ENCODE measurements around the gene PPP1R12C.
"Not testable (repeated sequence)": the region's sequence is repeated elsewhere in the genome, so short reads cannot be mapped to it uniquely, and the experiment has no call there.

Gene PPP1R12C

DNA sequence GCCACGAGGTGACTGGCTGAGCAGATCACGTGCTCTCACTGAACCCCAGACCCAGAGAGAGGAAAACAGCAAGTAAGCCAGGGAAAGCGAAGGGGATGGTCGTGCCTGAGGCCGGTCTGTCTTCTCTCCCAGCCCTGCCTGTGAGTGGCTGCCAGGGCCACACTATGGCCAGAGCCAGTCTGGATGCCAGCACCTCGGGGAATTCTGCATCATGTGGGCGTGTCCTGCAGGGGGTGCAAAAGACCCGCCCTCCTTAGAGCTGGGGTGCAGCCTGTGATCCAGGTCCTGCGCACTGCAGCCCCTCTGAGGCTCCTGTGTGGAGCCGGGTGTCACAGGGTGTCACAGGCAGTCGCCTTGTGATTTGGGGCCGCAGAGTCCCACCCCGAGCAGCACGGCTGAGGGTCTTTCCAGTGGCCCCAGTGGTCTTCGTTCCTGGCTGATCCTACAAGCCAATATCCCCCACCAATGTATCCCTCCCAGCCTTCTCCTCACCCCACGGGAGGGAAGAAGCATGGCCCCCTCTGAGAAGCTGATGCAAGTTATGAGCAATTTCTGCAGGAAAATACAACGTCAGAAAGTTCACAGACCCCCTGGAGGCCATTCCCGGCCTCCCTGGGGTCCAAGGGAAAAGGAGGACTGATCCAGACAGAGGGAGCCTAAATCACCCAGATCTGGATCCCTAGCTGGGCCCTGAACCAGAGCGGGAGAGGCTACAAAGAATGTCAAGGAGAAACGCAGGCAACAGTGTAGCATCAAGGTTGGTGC lies 7.7 kb downstream of the PPP1R12C start:
- DNase-seq = no peak

DNA sequence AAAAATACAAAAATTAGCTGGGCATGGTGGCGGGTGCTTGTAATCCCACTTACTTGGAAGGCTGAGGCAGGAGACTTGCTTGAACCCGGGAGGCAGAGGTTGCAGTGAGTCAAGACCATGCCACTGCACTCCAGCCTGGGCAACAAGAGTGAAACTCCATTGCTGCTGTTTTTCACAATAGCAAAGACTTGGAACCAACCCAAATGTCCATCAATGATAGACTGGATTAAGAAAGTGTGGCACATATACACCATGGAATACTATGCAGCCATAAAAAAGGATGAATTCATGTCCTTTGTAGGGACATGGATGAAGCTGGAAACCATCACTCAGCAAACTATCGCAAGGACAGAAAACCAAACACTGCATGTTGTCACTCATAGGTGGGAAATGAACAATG lies 10.2 kb downstream of the PPP1R12C start:
- not testable (repeated sequence) for DNase-seq

DNA sequence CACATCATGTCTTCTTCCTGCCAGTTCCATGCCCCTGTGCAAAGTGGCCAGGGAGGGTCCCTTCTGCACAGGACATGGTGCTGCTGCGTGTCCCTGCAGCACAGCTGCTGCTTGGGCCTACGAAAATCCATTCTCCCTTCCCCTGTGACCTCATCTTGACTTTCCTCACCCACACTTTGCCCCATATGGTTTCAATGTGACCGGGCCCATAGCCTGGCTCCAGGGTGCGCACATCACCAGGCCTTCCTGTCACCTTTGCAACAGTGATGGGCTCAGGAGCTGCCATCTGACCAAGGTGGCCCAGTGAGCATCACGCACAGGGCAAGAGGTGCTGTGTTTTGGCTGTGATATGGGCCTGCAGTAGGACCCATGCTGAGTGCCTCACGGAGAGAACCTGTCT lies 10.8 kb downstream of the PPP1R12C start:
- no peak for DNase-seq

DNA sequence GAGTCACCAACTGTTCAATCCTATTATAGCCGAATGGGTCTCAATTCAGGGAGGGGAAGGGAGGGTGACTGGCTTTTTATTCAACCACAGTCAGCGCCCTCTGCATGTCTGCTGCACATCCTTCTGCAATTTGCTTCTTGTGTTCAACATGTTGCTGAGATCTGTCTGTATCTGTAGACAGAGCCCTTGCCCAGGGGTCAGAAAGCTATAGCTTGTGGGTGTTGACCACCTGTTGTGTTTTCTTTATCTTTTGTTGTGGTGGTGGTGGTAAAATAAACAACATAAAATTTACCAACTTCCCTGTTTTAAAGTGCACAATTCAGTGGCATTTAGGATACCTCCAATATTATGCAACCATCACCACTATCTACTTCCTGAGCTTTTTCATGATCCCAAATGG lies 12.2 kb downstream of the PPP1R12C start:
- DNase-seq = no peak

DNA sequence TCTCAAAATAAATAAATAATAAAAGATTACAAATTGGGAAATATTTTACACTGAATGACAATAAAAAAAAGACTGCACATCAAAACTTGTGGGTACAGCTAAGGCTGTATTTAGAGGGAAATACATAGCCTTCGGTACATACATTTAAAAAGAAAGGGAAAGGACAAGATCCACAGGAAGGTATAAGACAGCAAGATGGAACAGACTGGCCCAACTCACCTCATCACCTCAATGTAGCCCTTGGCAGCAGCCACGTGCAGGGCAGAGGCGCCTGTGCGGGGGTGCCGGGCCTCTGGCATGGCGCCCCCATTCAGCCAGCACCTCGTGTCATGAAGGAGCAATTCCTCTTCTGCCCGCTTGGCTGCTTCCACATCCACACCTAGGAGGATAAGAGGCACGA lies 14.2 kb downstream of the PPP1R12C start:
- DNase-seq = no peak

DNA sequence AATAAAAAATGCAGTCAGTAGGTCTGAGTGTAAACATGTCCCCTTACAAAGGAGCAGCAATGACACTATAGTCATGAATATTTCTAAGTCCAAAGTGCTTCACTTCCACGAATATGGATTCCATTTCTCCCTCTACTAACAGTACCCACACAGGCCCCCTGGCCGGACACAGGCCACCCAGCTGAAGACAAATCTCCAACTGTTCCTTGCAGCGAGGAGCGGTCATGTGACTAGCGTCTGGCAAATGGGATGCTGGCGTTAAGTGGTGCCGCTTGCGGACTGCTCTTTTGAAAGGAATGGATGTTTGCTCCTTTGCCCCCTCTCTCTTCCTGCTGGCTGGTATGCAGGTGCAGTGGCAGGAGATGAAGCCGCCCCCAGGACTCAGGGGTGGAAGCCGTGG lies 16.2 kb downstream of the PPP1R12C start:
- no peak for DNase-seq

DNA sequence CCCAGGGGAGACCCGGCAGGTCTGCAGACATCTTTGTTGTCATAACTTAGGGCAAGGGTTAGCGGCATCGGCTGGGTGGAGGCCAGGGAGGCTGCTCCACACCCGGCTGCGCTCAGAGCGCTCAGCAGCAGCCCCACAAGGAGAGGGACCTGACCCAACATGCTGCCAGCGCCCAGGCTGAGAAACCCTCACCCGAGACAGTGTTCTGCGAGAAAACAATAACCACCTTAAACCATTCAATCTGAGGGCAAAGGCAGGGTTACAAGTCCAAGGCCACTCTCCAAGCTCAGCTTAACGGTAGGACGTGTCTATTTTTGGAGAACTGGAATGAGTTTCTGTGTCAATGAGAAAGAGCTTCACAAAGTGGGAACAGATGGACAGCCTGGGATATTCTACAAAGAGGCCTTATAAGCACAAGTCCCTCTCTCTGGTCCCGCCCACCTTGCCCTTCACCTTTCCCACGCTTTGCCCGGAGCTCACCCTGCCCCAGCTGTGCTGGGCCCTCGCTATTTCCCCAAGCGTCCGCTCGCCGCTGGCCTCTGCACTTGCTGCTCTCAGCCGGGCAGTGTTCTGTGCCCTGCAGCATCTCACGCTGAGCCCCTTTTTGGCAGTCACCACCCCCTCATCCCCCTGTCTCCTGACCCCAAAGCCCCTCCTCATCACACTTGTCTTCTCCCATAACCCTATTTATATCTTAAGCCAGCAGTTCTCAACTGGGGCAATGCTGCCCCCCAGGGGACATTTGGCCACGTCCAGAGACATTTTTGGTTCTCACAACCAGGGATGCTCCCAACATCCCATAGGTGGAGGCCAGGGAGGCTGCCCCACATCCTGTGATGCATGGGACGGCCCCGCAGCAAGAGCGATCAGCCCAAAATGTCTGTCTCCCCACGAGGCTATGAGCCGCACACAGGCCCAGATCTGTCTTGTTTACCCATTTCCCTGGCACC lies 17.6 kb downstream of the PPP1R12C start:
- no peak for DNase-seq

DNA sequence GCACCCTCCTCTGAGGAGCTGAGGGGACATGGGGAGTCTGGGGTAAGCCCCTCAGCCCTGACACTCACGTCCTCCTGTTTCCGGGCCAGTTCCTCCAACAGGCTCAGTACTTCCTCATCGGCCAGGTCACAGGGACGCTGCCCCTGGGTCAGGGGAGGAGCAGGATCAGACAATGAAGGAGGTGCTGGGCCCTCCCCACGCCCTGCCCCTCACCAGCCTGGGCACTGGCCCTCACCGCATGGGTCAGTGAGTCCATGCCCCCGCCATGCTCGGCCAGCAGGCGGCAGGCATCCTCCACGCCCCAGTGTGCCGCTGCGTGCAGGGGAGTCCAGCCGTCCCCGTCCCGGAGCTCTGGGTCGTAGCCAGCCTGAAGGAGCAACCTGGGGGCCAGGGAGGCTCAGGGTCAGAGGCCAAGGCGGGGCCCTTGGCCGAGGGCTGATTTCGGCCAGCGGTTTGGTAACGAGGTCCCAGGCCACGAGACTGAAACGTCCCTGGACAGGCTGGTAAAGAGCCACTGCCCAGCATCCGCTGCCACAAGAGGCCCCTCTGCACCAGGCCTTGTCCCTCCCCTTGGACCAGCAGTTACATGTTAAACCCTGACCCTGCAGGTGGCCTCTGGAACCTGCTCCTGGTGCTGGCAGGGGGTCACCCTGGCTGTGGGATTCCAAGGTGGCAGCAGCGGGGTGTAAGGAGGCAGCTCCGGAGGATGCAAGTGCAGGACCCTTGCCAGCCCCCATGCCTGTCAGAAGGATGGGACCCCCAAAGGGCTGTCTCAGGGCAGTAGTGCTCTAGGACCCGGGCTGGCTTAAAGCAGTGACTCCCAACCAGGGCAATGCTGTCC lies 18.5 kb downstream of the PPP1R12C start:
- no peak for DNase-seq

DNA sequence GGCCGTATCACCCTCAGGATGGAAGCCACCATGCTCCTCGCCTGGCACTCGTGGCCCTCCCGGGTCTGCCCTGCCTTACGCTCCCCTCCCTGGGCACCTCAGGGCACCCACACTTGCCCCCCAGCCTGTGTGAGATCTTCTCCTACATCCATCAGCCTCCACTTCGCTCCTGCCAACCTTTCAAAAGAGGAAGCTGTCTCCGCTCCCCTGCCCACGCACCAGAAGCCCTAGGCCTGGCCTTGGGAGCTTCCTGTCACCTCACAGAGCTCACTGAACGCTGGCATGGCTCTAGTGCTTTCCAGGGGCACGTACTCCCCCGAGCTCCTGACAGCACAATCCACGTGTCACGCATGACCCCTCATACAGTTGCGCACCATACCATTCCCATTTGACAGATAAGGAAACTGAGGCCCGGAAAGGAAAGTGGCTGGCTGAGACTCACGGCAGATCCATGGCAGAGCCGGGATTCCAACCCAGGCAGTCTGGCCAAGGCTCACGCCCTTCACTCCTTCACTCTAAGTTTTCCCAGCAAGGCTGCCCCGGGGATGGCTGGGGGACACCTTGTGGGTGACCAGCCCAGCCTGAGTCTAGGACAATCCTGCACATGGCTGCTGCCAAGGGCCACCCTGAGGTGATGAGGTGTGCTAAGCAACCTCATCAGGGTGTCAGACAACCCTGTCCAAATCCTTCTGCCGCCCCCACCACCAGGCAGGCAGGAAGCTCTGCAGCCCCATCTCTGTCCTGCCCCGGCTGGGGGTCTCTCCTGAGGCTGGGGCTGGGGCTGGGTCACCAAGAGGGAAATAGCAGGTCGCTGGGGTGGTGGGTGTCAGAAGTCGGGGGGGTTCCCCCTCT lies 19.3 kb downstream of the PPP1R12C start:
- no peak for DNase-seq

DNA sequence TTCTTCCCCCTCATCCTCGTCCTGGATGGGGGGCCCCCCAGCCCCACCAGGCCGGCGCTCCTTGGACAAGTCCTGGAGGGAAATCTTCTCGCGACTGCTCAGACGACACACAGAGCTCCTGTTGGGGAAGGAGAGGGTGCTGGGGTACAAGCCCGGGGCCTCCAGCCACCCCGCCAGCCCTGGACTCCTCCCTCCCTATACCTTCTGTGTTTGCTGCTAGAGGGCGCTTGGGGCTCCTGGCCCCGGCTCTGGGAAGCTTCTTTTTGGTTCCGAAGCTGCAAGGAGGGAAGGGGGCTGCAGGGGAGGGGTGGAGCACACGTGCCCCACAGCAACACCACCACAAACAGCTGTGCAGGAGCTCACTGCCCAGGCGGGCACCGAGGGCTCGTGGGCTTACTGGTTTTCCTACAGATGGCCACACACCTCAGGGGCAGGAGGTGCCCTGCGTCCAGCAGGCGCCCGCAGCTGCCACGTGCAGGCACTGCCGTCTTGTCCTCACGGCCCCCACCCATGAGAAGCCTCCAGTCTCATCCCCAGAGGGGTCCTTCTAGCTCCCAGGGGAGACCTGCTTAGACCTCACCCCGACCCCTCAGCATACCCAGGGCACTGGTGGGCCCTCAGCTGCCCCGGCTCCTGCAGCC lies 21.3 kb downstream of the PPP1R12C start:
- no peak for DNase-seq

DNA sequence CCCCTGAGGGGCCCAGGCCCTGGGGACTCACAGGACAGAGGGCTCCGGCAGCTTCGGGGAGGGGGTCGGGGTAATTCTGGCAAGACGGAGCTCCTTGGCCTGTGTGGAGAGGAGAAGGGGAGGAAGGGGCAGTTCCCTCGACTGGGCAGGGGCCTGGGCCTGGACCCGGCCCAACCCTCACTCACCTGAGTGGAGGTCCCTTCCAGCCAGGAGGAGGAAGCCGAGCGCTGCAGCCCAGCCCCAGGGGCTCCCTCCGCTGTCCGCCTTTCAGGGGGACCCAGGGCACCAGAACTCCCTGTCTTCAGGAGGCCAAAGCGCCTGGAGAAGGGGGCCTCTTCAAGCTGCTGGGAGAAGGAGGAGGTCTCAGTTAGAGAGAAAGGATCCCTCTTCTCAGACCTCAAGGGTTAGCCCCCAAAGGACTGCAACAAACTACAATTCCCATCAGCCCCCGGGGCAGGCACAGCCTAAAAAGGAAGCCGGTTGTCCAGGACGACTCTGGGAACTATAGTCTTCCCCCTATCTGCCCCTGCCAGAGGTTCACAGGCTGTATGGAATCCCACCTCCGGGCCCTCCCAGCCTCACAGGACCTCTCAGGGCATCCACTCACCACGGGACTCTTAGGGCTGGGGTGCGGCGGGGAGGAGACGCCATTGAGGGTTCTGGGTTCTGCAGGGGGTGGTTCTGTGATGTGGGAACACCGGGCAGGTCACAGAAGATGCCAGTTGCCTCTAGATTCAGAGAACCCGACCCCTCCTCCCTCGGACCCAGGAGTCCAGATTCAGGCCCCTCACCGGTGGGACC lies 22.0 kb downstream of the PPP1R12C start:
- no peak for DNase-seq

DNA sequence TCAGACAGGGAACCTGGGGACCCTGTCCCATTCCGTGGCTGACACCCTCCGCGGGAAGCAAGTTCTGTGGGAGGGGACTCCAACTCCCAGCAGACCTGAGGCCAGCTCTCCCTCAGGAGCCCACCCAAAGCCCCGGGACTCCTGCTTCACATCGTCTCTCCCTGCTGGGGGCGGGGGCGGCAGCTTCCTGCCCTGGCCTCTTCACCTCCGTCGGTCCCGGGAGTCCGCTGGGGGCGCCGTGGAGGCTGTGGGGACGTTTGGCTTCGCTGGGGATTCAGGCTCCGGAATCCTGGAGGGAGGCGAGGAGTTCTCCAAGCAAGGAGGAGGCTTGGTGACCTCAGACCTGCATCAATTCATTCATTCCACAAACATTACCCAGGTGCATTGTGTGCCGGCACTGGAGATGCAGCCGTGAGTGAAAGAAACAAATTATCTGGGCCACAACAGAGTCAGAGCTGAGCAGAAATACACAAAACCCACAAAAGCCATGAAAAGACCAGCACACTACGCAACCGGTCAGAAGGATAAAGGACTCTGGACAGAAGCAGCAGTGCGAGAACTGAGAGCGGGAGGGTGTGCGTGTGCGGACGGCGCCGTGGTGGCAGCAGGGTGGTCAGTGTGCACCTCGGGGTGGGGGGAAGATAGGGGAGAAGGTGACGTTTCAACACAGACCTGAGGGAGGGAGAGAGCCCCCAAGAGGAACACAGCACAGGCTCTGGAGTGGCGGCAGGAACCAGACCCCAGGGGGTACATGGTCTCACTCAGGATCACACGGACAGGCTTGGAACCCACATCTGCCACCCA lies 22.8 kb downstream of the PPP1R12C start:
- no peak for DNase-seq

DNA sequence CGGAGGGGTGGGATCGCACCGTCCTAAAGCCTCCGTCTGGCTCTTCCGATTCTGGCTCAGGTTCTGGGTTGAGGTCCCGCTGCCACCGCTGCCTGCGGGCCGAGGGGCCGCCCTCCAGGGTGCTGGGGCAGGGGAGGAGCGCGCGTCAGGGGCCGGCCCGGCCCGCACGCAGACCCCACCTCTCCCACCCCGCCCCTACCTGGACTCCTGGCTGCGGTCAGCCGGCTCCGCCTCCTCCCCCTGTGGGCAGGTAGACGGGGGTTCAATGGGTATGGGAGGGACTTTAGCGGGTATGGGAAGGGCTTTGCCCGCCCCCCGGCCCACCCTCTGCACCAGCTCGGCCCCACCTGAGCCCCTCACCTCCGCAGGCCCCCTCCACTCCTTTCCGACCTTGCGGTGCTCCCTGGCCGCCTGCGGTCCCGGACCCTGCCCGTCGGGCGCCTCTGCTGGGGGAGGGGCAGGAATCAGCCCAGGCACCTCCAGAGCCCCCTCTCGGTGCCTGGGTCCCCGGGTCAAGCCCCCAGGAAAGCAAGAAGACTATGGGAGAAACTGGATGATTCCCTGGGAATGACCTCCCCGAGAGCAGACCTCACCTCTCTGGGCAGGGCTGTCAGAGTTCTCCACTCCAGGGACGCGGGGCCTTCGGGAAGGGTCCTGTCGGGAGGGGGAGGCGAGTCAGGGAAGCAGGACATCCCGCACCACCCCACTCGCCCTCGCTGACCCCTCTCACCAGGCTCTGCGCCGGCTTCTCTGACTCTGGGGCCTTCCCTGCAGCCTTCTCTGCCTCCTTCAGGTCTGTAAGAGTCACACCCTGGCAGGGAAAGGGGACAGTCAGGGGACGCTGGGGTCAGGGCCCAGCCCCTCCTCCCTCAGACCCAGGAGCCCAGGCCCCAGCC lies 24.8 kb downstream of the PPP1R12C start:
- no peak for DNase-seq

DNA sequence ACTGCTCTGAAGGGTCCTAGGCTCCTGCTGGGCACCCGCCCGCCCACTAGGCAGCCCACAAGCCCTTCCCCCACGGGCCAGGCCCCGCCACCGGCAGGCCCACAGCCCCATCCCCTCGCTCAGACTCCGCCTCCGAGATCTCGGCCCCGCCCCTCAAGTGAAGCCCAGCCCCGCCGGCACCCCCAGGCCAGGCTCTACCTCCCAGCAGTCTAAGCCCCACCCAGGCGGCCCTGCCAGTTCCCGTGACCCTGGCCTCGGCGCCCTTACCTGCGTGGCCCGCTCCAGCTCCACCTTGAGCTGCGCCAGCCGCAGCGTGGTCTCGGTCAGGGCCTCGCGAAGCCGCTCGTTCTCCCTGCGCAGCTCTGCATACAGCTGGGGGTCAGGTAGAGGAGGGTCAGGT lies 25.5 kb downstream of the PPP1R12C start:
- no peak for DNase-seq

DNA sequence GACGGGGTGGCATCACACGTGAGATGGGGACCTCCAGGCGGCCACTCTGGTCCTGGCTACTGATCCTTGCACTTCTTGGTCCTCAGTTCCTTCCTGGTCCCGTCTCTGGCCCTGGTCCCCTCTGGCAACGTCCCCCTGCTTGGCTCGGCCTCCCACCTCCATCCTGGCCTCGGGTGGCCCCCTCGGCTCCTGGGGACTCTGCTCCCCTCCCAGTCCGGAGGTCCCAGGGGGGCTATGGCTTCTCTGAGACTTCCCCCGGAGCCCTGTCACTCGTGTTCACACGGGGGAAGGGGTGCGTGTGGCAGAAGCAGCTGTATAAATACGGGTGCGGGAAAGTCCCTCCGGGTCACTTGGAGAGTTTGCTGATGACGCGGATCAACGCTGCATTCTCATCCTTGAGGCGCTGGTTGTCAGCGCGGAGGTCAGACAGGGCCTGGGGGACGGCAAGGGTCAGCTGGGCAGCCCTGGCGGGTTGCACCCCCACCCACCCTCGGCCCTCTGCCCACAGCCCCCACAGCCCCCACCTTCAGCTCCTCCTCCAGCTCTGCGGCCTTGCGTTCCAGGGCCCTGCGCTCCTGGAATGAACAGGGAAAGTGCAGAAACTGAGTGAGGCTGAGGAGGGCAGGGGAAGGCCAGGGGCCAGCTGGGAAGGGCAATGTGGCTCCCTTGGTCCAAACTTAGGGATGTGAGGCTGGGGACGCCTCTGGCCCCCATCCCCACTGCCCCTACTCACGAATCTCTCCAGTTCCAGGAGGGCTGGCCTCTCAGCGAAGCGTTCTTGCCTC lies 26.1 kb downstream of the PPP1R12C start:
- no peak for DNase-seq

DNA sequence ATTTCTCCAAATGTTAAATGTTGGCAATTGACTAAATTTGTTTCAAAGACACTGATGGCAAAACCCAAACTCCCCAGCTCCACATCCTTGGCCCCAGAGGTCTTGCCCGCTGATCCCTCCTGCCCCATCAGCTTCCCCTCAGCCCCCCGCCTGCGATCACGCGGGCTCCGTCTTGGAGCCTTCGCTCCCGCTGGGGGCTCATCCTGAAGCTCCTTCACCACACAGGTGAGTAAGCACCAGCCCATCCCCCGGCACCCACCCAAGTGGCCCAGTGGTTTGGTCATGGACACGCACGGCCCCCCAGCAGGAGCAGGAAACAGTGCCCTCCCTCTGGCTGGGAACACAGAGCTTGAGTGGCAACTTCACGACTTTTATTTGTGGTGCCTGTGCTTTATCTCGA lies 26.9 kb downstream of the PPP1R12C start:
- no peak for DNase-seq

DNA sequence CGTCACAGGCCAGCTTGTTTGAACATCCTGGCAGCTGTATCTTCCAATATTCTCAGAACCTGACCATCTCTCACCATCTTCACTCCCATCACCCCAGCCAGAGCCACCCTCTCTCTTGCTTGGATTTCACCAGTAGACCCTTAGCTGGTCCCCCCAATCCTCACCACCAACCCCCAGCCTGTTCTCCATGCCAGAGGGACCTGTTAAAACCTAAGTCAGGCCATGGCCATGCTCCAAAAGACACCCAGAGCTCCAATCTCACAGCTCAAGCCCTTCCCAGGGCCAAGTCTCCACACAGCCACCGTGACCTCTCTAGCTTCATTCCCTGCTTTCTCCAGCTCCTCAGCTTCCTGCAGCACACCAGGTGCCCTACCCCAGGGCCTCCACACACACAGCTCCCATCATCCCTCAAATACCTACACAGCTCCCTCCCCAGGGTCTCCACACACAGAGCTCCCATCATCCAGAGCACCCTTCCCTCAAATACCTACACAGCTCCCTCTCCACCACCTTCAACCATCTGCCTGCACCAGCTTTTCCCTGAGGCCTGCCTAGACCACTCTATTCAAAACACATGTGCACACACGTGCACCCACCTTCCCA lies 28.0 kb downstream of the PPP1R12C start:
- DNase-seq = no peak
